GM12892 (cell line): ENCODE measurements around the gene OPN3.

Source experiments
- POLR2A ChIP-seq: IDR thresholded peaks from 2 replicates; pipeline ENCODE4 v1.6.1; 2011; ENCODE audit warnings: low read depth, low read length, control low read depth
- POLR2AphosphoS5 ChIP-seq: IDR thresholded peaks from 2 replicates; pipeline ENCODE4 v1.6.1; 2011; ENCODE audit warnings: low read depth, low read length, control low read depth
- TAF1 ChIP-seq: IDR thresholded peaks from 2 replicates; pipeline ENCODE4 v1.6.1; 2011; ENCODE audit warnings: low read depth, mild to moderate bottlenecking, control low read depth, low read length, borderline replicate concordance

- TF ChIP-seq POLR2A = no peak
- TF ChIP-seq POLR2AphosphoS5 = no peak
- TF ChIP-seq TAF1 = no peak
These were observed 17.5 kb downstream of the OPN3 start for GRCh38 chr1:241622669-241623068.
